Measurements from ENCODE around the gene RERG.

Gene RERG

GRCh38 chr12:15199930-15200329, 21.3 kb downstream of the RERG start:
- TF ChIP-seq ZBTB7A (IDR thresholded peaks at IDR 0.05; ENCODE audit: low read depth): no peak
- no peak for TF ChIP-seq YY1 (IDR thresholded peaks at IDR 0.05; ENCODE audit: low read depth)
- no peak for TF ChIP-seq TCF12 (IDR thresholded peaks at IDR 0.05; ENCODE audit: low read depth)
- no peak for TF ChIP-seq CREB1 (IDR thresholded peaks at IDR 0.05; ENCODE audit: low read depth)

- TF ChIP-seq USF1 (IDR thresholded peaks at IDR 0.05) (no peak), EGR1 (IDR thresholded peaks at IDR 0.05) (no peak), REST (IDR thresholded peaks at IDR 0.05; ENCODE audit: low read depth) (no peak), CREB1 (IDR thresholded peaks at IDR 0.05; ENCODE audit: low read depth) (no peak), RAD21 (IDR thresholded peaks at IDR 0.05; ENCODE audit: low read depth) (no peak), NFIC (IDR thresholded peaks at IDR 0.05) (no peak), CEBPB (IDR thresholded peaks at IDR 0.05) (no peak), TCF12 (IDR thresholded peaks at IDR 0.05; ENCODE audit: low read depth) (no peak), MAX (IDR thresholded peaks at IDR 0.05) (no peak), ZBTB7A (IDR thresholded peaks at IDR 0.05; ENCODE audit: low read depth) (no peak), FOXM1 (IDR thresholded peaks at IDR 0.05; ENCODE audit: borderline replicate concordance, low read depth) (no peak)
Observed at GRCh38 chr12:15196678-15197505, 24.3 kb downstream of the RERG start.

- TF ChIP-seq CEBPB (IDR thresholded peaks at IDR 0.05): no peak
- TF ChIP-seq EGR1 (IDR thresholded peaks at IDR 0.05): no peak
- no peak for TF ChIP-seq EP300 (IDR thresholded peaks at IDR 0.05; ENCODE audit: borderline replicate concordance)
- no peak for TF ChIP-seq TEAD4 (IDR thresholded peaks at IDR 0.05)
- no peak for TF ChIP-seq RAD21 (IDR thresholded peaks at IDR 0.05; ENCODE audit: low read depth)
- TF ChIP-seq FOXM1 (IDR thresholded peaks at IDR 0.05; ENCODE audit: borderline replicate concordance, low read depth): no peak
- no peak for TF ChIP-seq NFIC (IDR thresholded peaks at IDR 0.05)
- no peak for TF ChIP-seq USF1 (IDR thresholded peaks at IDR 0.05)
- TF ChIP-seq MAX (IDR thresholded peaks at IDR 0.05): no peak
- no peak for TF ChIP-seq TCF12 (IDR thresholded peaks at IDR 0.05; ENCODE audit: low read depth)
- no peak for TF ChIP-seq TAF1 (IDR thresholded peaks at IDR 0.05; ENCODE audit: low read depth)
- no peak for TF ChIP-seq YY1 (IDR thresholded peaks at IDR 0.05; ENCODE audit: low read depth)
- TF ChIP-seq REST (IDR thresholded peaks at IDR 0.05; ENCODE audit: low read depth): no peak
- TF ChIP-seq ZBTB7A (IDR thresholded peaks at IDR 0.05; ENCODE audit: low read depth): no peak
- TF ChIP-seq CREB1 (IDR thresholded peaks at IDR 0.05; ENCODE audit: low read depth): no peak
Observed at GRCh38 chr12:15196221-15196620, 25.0 kb downstream of the RERG start.

- TF ChIP-seq TEAD4 (IDR thresholded peaks at IDR 0.05) (no peak), CREB1 (IDR thresholded peaks at IDR 0.05; ENCODE audit: low read depth) (no peak), TCF12 (IDR thresholded peaks at IDR 0.05; ENCODE audit: low read depth) (no peak), CEBPB (IDR thresholded peaks at IDR 0.05) (no peak), REST (IDR thresholded peaks at IDR 0.05; ENCODE audit: low read depth) (no peak), TAF1 (IDR thresholded peaks at IDR 0.05; ENCODE audit: low read depth) (no peak), YY1 (IDR thresholded peaks at IDR 0.05; ENCODE audit: low read depth) (no peak), NFIC (IDR thresholded peaks at IDR 0.05) (no peak), MAX (IDR thresholded peaks at IDR 0.05) (no peak), FOXM1 (IDR thresholded peaks at IDR 0.05; ENCODE audit: borderline replicate concordance, low read depth) (no peak), EP300 (IDR thresholded peaks at IDR 0.05; ENCODE audit: borderline replicate concordance) (no peak), USF1 (IDR thresholded peaks at IDR 0.05) (no peak), ZBTB7A (IDR thresholded peaks at IDR 0.05; ENCODE audit: low read depth) (no peak), EGR1 (IDR thresholded peaks at IDR 0.05) (no peak), RAD21 (IDR thresholded peaks at IDR 0.05; ENCODE audit: low read depth) (no peak)
Observed at GRCh38 chr12:15194456-15195368, 26.5 kb downstream of the RERG start.
